Kidney epithelial cell (primary cell): Measurements from ENCODE around the gene HOXA6. TPM values are rescaled to one million over a fixed set of nuclear protein-coding genes. Genes with fewer than 3 reads are reported as not detected.

Experiments
- DNase-seq: peaks from one replicate; pipeline ENCODE4 v3.0.0-alpha.2; 2010; ENCODE audit warnings: low read depth
- H3K27me3 ChIP-seq: 2 replicates; pipeline ENCODE4 v1.6.0; 2011; ENCODE audit warnings: low read length; ENCODE audit not compliant: control insufficient read depth, insufficient read depth
- H3K36me3 ChIP-seq: 2 replicates; pipeline ENCODE4 v1.5.1; 2011; ENCODE audit warnings: low read length; ENCODE audit not compliant: control insufficient read depth, insufficient read depth
- H3K4me3 ChIP-seq: 2 replicates; pipeline ENCODE4 v1.5.1; 2011; ENCODE audit warnings: low read depth, mild to moderate bottlenecking, control low read depth, low read length
- total RNA-seq: library from RNA; depleted of rRNA; stranded (reverse); fragments of >200 nt; gene quantifications from 2 replicates; pipeline ENCODE4 v1.2.3, GENCODE V29; 2015
- TF ChIP-seq, protein P1 (sequence below): IDR thresholded peaks from 2 replicates; pipeline ENCODE4 v1.5.1; 2011; ENCODE audit warnings: mild to moderate bottlenecking, moderate library complexity, low read length, control low read depth, inconsistent platforms; ENCODE audit not compliant: insufficient read depth, poor library complexity, severe bottlenecking

Gene HOXA6
- total RNA-seq, 1 donor from 2014 or later = 4.8 TPM

DNA sequence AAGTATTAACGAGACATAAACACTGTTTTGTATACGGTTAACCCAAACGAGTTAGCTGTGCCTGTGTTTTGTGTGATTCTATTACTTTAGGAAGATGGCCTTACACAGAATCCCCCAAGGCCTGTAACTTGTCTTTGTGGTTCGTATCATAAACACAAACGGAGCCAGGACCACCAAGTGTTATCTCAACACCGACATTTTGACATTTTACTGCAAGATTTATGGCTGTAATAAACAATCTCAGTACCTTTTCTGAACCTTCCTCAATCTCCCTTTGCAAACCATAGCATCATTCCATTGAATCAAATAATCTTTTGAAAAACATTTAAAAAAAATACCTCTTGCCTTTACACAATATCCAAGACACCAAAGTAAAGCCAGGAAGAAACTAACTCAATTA is 14.6 kb downstream of the HOXA6 start:
- Histone ChIP-seq H3K4me3 (no peak overlapping the region), H3K27me3 (no peaks in the 10 kb centered on the region), H3K36me3 (peaks cover 1% of the 10 kb centered on the region)
- TF ChIP-seq, protein P1, sequence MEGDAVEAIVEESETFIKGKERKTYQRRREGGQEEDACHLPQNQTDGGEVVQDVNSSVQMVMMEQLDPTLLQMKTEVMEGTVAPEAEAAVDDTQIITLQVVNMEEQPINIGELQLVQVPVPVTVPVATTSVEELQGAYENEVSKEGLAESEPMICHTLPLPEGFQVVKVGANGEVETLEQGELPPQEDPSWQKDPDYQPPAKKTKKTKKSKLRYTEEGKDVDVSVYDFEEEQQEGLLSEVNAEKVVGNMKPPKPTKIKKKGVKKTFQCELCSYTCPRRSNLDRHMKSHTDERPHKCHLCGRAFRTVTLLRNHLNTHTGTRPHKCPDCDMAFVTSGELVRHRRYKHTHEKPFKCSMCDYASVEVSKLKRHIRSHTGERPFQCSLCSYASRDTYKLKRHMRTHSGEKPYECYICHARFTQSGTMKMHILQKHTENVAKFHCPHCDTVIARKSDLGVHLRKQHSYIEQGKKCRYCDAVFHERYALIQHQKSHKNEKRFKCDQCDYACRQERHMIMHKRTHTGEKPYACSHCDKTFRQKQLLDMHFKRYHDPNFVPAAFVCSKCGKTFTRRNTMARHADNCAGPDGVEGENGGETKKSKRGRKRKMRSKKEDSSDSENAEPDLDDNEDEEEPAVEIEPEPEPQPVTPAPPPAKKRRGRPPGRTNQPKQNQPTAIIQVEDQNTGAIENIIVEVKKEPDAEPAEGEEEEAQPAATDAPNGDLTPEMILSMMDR = no peak
- no peak for DNase-seq

DNA sequence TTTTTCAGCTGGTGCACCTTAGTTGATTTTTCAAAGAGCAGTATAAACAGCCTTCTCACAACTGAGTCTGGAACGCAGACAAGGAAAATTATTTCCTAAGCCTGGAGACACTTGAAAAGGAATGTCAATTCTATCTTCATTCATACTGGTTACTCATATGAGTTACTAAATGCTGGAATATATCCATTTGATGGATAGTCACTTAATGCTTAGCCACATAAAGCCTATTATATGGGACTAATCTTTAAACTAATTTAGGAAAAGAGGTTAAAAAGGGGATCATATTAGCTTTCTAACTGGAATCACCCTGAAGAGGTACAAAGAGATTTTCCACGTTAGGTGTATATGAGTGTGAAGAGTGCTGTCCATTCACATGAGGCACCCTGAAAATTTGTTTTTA is 15.4 kb downstream of the HOXA6 start:
- no peaks in the 10 kb centered on the region for H3K27me3 ChIP-seq
- H3K36me3 ChIP-seq = peaks cover 1% of the 10 kb centered on the region
- TF ChIP-seq, protein P1 = no peak
- DNase-seq = no peak
- no peak overlapping the region for H3K4me3 ChIP-seq

DNA sequence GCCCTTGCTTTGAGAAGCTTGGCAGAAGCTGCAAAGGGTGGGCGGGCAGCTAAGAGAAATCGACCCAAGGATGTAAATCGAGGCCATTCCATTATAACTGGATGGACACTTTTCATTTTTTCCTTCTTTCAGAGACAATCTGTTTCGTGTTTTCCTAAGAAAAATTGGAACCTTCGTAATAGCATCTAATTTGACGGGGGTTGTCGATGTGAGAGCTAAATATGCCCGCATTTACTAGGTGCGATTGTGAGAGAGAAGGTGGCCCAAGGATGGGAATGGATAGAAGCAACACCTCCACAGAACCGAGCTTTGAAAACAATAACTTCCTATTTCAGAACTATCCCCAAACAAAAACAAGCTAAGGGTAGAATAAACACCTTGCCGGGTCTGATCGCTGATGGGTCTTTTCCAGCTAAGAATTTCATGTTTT is 16.2 kb downstream of the HOXA6 start:
- peaks cover 1% of the 10 kb centered on the region for H3K36me3 ChIP-seq
- no peak for DNase-seq
- no peaks in the 10 kb centered on the region for H3K27me3 ChIP-seq
- H3K4me3 ChIP-seq = peak overlapping the region; percentile 41
- TF ChIP-seq, protein P1 = no peak

DNA sequence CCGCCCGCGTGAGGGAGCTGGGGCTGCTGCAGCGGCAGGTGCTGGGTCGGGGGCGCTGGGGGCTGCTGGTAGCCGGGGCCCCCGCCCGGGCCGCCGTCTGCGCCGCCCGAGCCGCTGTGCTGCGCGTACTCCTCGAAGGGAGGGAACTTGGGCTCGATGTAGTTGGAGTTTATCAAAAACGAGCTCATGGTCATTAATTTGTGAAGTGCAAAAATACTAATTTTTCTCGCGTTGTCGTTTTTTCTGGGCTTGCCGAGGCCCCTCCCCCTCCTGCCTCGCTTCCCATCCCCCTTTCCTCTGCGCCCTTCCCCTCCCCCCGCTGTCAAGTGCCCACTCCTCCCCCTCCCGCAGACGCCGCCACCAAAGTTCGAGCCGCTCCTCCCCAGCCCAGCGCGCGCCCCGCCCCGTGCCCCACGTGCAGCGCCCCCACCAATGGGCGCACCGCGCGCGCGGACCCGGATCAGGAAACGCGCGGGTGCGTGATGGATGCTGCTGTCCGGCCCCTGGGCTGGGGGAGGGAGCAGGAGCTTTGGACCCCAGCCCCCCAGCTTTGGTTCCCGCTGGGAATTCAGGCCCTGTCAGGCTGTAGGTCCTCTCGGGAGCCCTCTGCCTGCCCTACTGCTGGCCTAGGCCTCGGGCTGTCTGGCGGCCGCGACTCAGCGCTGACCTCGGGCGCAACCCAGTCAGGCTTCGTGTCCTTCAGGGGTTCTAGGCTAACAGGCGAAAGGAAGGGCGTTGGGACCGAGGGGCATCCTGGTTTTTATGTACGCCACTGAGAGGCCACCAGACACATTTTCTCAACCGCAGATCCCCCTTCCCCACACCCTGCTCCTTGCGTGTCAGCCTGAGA is 16.8 kb downstream of the HOXA6 start, which contains the start of gene HOXA4:
HOXA4 (minus strand) TSS at position 218 of the 850 bp plus-strand sequence; CDS start at position 194, 24 bp downstream.
- no peak for DNase-seq
- Histone ChIP-seq H3K36me3 (peaks cover 1% of the 10 kb centered on the region), H3K4me3 (peak within 1 kb of the TSS; percentile 52), H3K27me3 (no peaks in the 10 kb centered on the region)
- TF ChIP-seq, protein P1 = no peak

DNA sequence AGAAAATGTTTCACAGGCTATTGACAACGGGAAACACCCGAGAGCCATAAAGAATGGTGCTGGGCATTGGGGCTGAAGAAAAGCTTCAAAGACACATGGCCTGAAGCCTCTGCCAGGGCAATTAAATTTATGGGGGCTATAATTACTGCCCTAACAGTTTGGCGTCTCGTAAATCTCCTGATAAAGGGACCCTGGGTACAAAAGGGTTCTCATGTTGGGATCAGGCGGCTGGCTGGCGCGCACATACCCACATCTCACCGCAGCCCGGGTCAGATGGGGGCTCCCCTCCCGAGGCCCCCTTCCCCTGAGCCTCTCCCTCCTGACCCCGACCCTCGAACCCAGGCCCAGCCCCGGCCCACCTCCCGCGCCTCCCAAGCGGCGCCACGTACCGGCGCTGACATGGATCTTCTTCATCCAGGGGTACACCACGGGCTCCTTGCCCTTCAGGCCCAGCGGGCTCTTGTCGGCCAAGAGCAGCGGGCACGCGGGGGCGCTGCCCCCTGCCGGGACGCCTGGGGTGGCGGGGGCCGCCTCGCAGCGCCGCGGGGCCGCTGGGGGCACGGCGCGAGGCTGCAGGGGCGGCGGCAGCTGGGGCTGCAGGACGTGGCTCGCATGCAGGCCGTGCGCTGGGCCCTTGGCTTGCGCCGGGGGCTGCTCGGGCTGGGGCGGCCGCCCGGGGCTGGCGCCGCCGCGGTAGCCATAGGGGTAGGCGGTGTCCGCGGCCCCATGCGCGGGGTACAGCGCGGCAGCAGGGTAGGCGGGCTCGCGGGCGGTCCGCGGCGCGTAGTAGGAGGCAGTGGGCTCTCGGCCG is 17.6 kb downstream of the HOXA6 start:
- no peak for DNase-seq
- peak overlapping the region; percentile 52 for H3K4me3 ChIP-seq
- TF ChIP-seq, protein P1 = peak; percentile 8
- H3K27me3 ChIP-seq = no peaks in the 10 kb centered on the region
- peaks cover 1% of the 10 kb centered on the region for H3K36me3 ChIP-seq
